ENCODE results near the gene ZBTB34. TPM values are rescaled to one million over a fixed set of nuclear protein-coding genes. Genes with fewer than 3 reads are reported as not detected.
A peak's percentile ranks its signal among the peaks of the same experiment; 100 is the strongest.

Gene ZBTB34
- total and polyA plus RNA-seq, 2 experiments from 2014 or later, result 4.9 to 13.0 TPM

- Histone ChIP-seq H3K27ac (peak overlapping the region; percentile 75), H3K36me3 (no peaks in the 10 kb centered on the region), H3K27me3 (no peaks in the 10 kb centered on the region), H3K4me3 (no peak overlapping the region), H3K4me1 (ENCODE audit: low read depth) (peaks cover 8% of the 10 kb centered on the region), H3K9me3 (ENCODE audit: low read depth) (no peaks in the 10 kb centered on the region)
- DNase-seq (ENCODE audit: low read depth in 1 of 2, low spot score in 1 of 2), result no peak
- TF ChIP-seq CTCF (IDR thresholded peaks at IDR 0.05; ENCODE audit: low read depth, low read length), result no peak
These were observed 12.1 kb downstream of the ZBTB34 start for GRCh38 chr9:126872516-126872915.

GRCh38 chr9:126874546-126875314 lies 14.3 kb downstream of the ZBTB34 start:
- peak overlapping the region; percentile 36 for H3K27ac ChIP-seq
- no peaks in the 10 kb centered on the region for H3K36me3 ChIP-seq
- no peak for DNase-seq (ENCODE audit: low read depth in 1 of 2, low spot score in 1 of 2)
- no peak for TF ChIP-seq CTCF (IDR thresholded peaks at IDR 0.05; ENCODE audit: low read depth, low read length)
- no peaks in the 10 kb centered on the region for H3K9me3 ChIP-seq (ENCODE audit: low read depth)
- H3K4me3 ChIP-seq, result no peak overlapping the region
- peaks cover 8% of the 10 kb centered on the region for H3K4me1 ChIP-seq (ENCODE audit: low read depth)
- no peaks in the 10 kb centered on the region for H3K27me3 ChIP-seq

- no peak overlapping the region for H3K27ac ChIP-seq
- H3K4me3 ChIP-seq, result no peak overlapping the region
- H3K36me3 ChIP-seq, result peaks cover 5% of the 10 kb centered on the region
- no peaks in the 10 kb centered on the region for H3K27me3 ChIP-seq
- no peaks in the 10 kb centered on the region for H3K9me3 ChIP-seq (ENCODE audit: low read depth)
- no peak for DNase-seq (ENCODE audit: low read depth in 1 of 2, low spot score in 1 of 2)
- peaks cover 8% of the 10 kb centered on the region for H3K4me1 ChIP-seq (ENCODE audit: low read depth)
- TF ChIP-seq CTCF (IDR thresholded peaks at IDR 0.05; ENCODE audit: low read depth, low read length), result no peak
These were observed 15.5 kb downstream of the ZBTB34 start for GRCh38 chr9:126875756-126876510.

GRCh38 chr9:126876531-126876930 lies 16.1 kb downstream of the ZBTB34 start:
- no peak for TF ChIP-seq CTCF (IDR thresholded peaks at IDR 0.05; ENCODE audit: low read depth, low read length)
- Histone ChIP-seq H3K4me1 (ENCODE audit: low read depth) (peaks cover 8% of the 10 kb centered on the region), H3K36me3 (peaks cover 7% of the 10 kb centered on the region), H3K9me3 (ENCODE audit: low read depth) (no peaks in the 10 kb centered on the region), H3K27ac (no peak overlapping the region), H3K4me3 (no peak overlapping the region), H3K27me3 (no peaks in the 10 kb centered on the region)
- no peak for DNase-seq (ENCODE audit: low read depth in 1 of 2, low spot score in 1 of 2)

- H3K9me3 ChIP-seq (ENCODE audit: low read depth), result no peaks in the 10 kb centered on the region
- peaks cover 10% of the 10 kb centered on the region for H3K36me3 ChIP-seq
These were observed 17.0 kb downstream of the ZBTB34 start for GRCh38 chr9:126877418-126877817.

More at GRCh38 chr9:126877418-126877817, 17.0 kb downstream of the ZBTB34 start:
- TF ChIP-seq CTCF (IDR thresholded peaks at IDR 0.05; ENCODE audit: low read depth, low read length), result no peak
- no peak for DNase-seq (ENCODE audit: low read depth in 1 of 2, low spot score in 1 of 2)
- Histone ChIP-seq H3K4me1 (ENCODE audit: low read depth) (peaks cover 8% of the 10 kb centered on the region), H3K27ac (no peak overlapping the region), H3K27me3 (no peaks in the 10 kb centered on the region), H3K4me3 (no peak overlapping the region)

Data from cardiac muscle cell (in vitro differentiated cells and primary cell).